Measurements from ENCODE around the gene C17orf50. TPM values are rescaled to one million over a fixed set of nuclear protein-coding genes. Genes with fewer than 3 reads are reported as not detected.
A peak's percentile ranks its signal among the peaks of the same experiment; 100 is the strongest.

The C17orf50 gene
- polyA plus RNA-seq, 2 of the 4 experiments (the other 2 are of a cell fraction), result 0.19 to 0.22 TPM

DNA sequence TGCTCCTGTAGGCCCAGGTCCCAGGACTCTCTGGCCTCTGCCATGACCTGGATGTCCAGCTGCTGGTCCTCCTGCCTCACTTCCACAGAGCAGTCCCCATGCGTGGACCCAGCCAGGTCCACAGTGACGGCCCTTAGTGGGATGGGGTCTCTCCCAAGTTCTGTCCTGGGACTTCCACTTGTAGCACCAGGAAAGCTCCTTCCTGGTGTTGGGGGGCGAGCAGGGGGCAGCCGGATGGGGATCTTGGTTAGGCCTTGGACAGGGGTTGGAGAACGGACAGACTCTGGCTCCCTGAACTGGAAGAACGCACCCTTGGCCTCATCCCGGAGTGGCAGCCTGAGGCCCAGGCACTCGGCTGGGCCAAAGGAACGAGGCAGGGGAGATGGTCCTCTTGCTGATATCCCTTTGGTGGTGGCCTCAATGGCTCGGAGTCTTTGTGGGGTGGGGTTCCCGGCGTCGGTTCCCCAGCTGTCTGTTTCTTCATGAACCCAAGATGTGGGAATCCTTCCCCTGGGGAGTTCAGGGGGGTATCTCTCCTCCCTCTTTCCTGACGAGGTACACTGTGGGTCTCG, 14.9 kb upstream of the C17orf50 start:
- TF ChIP-seq SMC3 (IDR thresholded peaks at IDR 0.05) (no peak), CHD2 (IDR thresholded peaks at IDR 0.05; ENCODE audit: low read length, partially characterized antibody) (no peak), BHLHE40 (IDR thresholded peaks at IDR 0.05; ENCODE audit: low read depth, low read length) (no peak), RARB (CRISPR knock-in tag; IDR thresholded peaks at IDR 0.05) (no peak), KDM1A (IDR thresholded peaks at IDR 0.05; ENCODE audit: low read depth) (no peak), E2F6 (IDR thresholded peaks at IDR 0.05; ENCODE audit: borderline replicate concordance, low read depth) (no peak), GATA3 (IDR thresholded peaks at IDR 0.05; ENCODE audit: borderline replicate concordance) (no peak), POLR2AphosphoS2 (conservative IDR thresholded peaks at IDR 0.05; ENCODE audit: low read length) (no peak), HDAC2 (IDR thresholded peaks at IDR 0.05) (no peak), KDM5A (IDR thresholded peaks at IDR 0.05) (no peak), NFE2L2 (conservative IDR thresholded peaks at IDR 0.05; ENCODE audit: low read length) (no peak), HOXB13 (CRISPR knock-in tag; IDR thresholded peaks at IDR 0.05; ENCODE audit: low read depth) (no peak), HES2 (IDR thresholded peaks at IDR 0.05) (no peak), NPAS2 (CRISPR knock-in tag; IDR thresholded peaks at IDR 0.05; ENCODE audit: borderline replicate concordance) (no peak), EHMT2 (IDR thresholded peaks at IDR 0.05; ENCODE audit: low read depth) (no peak), NR3C1 (IDR thresholded peaks at IDR 0.05) (no peak)
- TF ChIP-seq, protein P1, sequence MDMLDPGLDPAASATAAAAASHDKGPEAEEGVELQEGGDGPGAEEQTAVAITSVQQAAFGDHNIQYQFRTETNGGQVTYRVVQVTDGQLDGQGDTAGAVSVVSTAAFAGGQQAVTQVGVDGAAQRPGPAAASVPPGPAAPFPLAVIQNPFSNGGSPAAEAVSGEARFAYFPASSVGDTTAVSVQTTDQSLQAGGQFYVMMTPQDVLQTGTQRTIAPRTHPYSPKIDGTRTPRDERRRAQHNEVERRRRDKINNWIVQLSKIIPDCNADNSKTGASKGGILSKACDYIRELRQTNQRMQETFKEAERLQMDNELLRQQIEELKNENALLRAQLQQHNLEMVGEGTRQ (IDR thresholded peaks at IDR 0.05), result no peak
- TF ChIP-seq, protein P2, sequence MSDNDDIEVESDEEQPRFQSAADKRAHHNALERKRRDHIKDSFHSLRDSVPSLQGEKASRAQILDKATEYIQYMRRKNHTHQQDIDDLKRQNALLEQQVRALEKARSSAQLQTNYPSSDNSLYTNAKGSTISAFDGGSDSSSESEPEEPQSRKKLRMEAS (IDR thresholded peaks at IDR 0.05), result no peak
- Histone ChIP-seq H3K4me1 (peaks cover 19% of the 10 kb centered on the region; the same call in 2 of the 3 replicates), H3K4me2 (no peak overlapping the region), H3K9me3 (no peaks in the 10 kb centered on the region), H3K4me3 (no peak overlapping the region), H3K27ac (no peak overlapping the region)
- POLR2A ChIA-PET, result no interaction called here
- FAIRE-seq (no peak), DNase-seq (ENCODE audit: low read depth in 1 of 2, low spot score in 1 of 2) (no peak), ATAC-seq (no peak)
- 36% methylated on average over 13 of the region's 15 CpGs for WGBS (ENCODE audit: missing lambda C conversion rate)
- CTCF ChIA-PET, result interaction anchor here (0.6 to 34.8 kb wide), 17 partner anchors 17 to 212 kb away, joined by 3 to 1116 read pairs (median 19); partner anchors contain the start of genes C17orf50, RASL10B, SLFN12L and TAF15

DNA sequence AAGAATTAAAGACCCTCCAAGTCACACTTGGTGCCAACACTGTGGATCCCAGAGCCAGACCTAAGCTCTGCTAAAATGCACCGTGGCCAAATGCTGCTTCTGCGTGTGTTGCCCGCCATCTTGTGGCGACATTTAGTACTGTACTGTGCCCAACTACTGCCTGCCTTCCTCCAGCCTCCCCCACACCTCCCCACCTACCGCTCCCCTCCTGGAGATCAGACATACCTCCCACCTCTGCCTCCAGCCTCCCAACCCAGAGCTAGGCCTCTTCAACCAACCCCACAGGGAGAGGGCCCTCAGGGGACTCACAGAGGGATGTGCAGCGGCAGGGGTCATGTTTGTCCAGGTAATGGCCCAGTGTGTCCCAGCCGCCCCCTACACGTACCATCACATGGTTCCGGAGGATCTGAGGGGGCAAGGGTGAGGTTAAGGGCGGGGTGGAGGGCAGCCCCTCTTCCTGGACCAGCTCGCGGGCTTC, 13.1 kb upstream of the C17orf50 start:
- WGBS (ENCODE audit: missing lambda C conversion rate), result 29% methylated on average over 11 of the region's 12 CpGs
- Histone ChIP-seq H3K9me3 (no peaks in the 10 kb centered on the region), H3K4me2 (no peak overlapping the region), H3K27ac (no peak overlapping the region), H3K4me1 (peaks cover 12% of the 10 kb centered on the region; the same call in 2 of the 3 replicates), H3K4me3 (no peak overlapping the region)
- DNase-seq (ENCODE audit: low read depth in 1 of 2, low spot score in 1 of 2) (peak; percentile 86 to 95), ATAC-seq (peak; percentile 71 to 91), FAIRE-seq (no peak)
- CTCF ChIA-PET, result interaction anchor here (0.6 to 43.9 kb wide), 93 partner anchors 19 to 1333 kb away, joined by 3 to 2039 read pairs (median 5); partner anchors contain the start of genes C17orf50, MMP28, PEX12 and RASL10B
- TF ChIP-seq SMC3 (IDR thresholded peaks at IDR 0.05) (peak; percentile 84), RCOR1 (IDR thresholded peaks at IDR 0.05; ENCODE audit: low read depth, low read length) (no peak), CEBPB (IDR thresholded peaks at IDR 0.05) (no peak), RARB (CRISPR knock-in tag; IDR thresholded peaks at IDR 0.05) (no peak), CBX8 (IDR thresholded peaks at IDR 0.05) (no peak), MYC (IDR thresholded peaks at IDR 0.05; ENCODE audit: borderline replicate concordance, low read length) (no peak), FOXS1 (CRISPR knock-in tag; IDR thresholded peaks at IDR 0.05) (no peak), HOXB5 (CRISPR knock-in tag; IDR thresholded peaks at IDR 0.05) (no peak), JUN (IDR thresholded peaks at IDR 0.05) (no peak), EHMT2 (IDR thresholded peaks at IDR 0.05; ENCODE audit: low read depth) (no peak), BHLHE40 (IDR thresholded peaks at IDR 0.05; ENCODE audit: low read depth, low read length) (no peak), MAZ (IDR thresholded peaks at IDR 0.05; ENCODE audit: borderline replicate concordance, low read depth, low read length) (no peak), RAD21 (conservative IDR thresholded peaks at IDR 0.05 in 1 of 2, IDR thresholded peaks at IDR 0.05 in 1 of 2) (peak; percentile 97 to 99), ZSCAN20 (CRISPR knock-in tag; IDR thresholded peaks at IDR 0.05) (no peak), ESRRA (IDR thresholded peaks at IDR 0.05; ENCODE audit: borderline replicate concordance, low read length) (no peak), E2F6 (IDR thresholded peaks at IDR 0.05; ENCODE audit: borderline replicate concordance, low read depth) (no peak), CTCF (IDR thresholded peaks at IDR 0.05) (peak; percentile 96), KDM5A (IDR thresholded peaks at IDR 0.05) (no peak), TP53 (CRISPR knock-in tag; IDR thresholded peaks at IDR 0.05) (no peak), CHD4 (IDR thresholded peaks at IDR 0.05; ENCODE audit: borderline replicate concordance) (no peak)
- TF ChIP-seq, protein P1 (IDR thresholded peaks at IDR 0.05), result no peak
- POLR2A ChIA-PET, result interaction anchor here (0.5 to 1.5 kb wide), 4 partner anchors 61 to 169 kb away, joined by 4 to 15 read pairs (median 5); partner anchors contain the start of genes PEX12 and TAF15

Data from A549 (cell line).